Fibroblast of the conjunctiva (primary cell): Measurements from ENCODE around the gene OR2T3.
"Not testable (repeated sequence)": the region's sequence is repeated elsewhere in the genome, so short reads cannot be mapped to it uniquely, and the experiment has no call there.

Experiments used
- DNase-seq: peaks from one replicate; pipeline ENCODE4 v3.0.0-alpha.2; 2010; ENCODE audit warnings: low read depth

The OR2T3 gene

DNA sequence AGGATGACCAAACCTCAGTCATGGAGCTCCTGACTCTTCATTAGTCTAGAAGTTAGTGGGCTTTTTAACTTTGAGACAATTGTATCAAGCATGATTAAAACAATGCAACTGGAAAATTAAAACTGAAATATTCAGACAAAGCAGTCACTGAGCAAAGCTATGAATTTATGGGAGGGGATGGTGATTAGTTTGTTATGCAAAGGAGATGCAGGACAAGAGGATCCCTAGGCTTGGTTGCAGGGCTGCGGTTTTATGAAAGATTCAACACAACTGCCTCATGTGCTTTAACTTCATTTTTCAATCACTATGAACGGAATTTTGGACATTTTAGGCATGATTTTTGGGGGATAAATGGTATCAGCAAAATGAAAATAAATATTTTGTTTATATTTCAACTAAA is 1.0 kb upstream of the OR2T3 start:
- DNase-seq, result not testable (repeated sequence)

DNA sequence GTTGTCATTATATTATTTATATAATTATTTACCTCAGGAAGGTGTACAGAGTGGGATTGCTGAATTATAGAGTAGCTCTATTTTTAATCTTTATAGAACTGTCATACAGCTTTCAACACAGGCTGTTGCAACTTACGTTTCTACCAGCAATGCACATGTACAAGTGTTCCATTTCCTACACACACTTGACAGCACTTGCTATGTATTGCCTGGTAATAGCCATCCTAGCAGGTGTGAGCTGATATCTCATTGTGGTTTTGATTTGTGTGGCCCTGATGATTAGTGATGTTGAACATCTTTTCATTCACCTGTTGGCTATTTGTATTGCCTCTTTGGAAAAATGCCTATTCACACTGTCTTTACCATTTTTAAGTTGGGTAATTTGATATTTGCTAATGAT is 2.5 kb downstream of the OR2T3 start:
- not testable (repeated sequence) for DNase-seq

DNA sequence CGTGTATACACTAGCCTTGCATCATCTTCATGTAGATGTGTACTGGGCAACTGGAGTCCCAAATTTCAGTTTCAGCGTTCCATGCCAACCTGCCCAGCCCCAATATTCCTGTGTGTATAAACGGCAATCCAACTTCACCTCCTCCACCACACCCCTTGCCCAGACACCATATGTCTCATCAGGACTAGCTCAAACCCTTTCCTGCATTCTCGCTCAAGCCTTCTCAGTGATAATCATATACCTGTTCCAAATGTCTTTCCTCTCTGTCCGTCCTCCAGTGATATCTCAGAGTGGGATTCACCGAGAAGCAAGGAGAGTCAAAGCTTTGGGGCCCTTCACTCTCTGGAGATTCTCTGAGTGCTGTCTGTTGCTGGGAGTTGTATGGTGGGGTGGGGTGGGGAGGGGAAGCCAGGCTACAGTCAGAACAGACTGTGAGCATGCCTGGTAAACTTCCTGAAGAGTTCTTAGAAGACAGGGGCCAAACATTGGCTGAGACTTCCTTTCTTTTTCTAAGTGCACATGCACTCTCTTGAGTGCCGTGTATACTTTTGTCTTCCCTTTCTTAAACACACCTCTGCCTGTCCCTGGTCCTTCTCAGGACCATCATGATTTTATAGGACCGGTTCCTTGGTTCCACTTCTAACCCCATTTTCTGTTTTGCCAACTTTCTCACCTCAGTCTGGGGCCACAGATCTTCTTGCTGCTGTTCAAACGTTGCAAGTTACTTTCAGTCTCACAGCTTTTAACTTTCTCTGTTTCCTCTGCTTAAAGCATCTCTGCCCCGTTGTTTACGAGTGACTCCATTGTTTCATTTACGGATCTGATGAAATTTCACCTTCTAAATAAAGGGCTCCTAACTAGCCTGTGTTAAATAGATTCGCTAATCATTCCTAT is 8.8 kb downstream of the OR2T3 start:
- not testable (repeated sequence) for DNase-seq

DNA sequence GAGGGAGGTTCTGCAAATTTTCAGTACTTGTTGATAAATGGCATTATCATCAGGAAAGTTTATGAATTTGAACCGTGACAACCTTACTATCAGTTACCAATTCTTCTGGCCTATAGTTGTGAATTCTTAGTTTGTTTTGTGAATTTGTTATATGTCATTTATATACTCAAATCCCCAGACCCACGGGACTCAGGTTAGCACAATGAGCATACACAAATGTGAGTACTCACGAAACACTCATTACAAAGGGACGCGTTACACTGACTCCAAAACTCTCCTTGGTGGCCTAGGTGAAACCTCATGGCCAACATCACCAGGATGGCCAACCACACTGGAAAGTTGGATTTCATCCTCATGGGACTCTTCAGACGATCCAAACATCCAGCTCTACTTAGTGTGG is 15.1 kb downstream of the OR2T3 start, which contains the start of gene OR2T5:
OR2T5 (plus strand) TSS at position 301 of the 400 bp plus-strand sequence; CDS start at position 301, 0 bp downstream.
- not testable (repeated sequence) for DNase-seq

DNA sequence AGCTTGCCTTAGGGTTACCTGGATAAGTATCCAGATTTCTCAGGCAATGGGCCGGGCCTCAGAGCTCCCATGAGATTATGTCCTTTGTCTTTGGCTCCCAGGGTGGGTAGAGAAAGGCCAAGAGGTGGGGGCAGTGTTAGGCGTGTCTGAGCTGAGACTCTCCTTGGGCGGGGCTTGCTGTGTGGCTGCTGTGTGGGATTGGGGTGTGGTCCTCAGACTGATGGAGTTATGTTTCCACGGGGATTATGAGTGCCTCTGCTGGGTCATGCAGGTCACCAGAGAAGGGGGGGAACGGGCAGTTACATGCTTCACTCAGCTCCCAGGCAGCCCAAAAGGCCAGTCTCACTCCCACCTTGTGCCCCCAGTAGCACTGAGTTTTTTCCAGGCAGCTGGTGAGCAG is 23.5 kb downstream of the OR2T3 start:
- DNase-seq, result not testable (repeated sequence)

DNA sequence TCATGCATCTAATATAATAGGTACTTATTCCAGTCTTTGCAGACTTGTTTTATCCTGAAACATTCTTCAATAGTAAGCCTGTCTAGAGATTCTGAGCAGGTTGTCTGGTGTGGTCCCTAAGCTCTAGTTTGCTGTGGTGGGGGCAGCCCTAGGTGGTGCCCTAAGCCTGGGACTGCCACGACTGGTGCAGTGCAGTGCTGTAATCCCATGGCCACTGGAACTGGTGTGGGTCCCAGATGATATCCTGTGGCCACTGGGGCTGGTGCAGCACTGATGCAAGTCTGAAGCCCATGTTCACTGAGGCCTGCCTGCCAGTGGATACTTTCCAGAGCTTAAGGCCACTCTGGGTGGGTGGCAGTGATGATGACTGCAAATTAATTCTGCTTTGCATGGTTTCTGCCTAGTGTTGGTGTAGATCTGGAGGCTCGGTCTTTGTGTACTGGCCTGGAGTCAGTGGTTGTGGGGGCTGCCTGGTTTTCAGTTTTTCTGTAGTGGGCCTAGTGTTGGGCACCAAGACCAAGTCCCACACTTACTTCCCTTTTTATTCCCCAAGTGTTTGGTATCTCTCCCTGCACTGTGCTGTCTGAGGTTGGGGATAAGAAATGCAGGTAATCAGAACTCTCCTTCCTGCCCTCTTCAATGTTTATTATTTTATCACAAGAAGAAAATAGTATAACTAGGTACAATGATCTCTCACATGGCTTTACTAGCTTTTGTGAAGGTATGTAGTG is 27.3 kb downstream of the OR2T3 start:
- DNase-seq, result not testable (repeated sequence)

DNA sequence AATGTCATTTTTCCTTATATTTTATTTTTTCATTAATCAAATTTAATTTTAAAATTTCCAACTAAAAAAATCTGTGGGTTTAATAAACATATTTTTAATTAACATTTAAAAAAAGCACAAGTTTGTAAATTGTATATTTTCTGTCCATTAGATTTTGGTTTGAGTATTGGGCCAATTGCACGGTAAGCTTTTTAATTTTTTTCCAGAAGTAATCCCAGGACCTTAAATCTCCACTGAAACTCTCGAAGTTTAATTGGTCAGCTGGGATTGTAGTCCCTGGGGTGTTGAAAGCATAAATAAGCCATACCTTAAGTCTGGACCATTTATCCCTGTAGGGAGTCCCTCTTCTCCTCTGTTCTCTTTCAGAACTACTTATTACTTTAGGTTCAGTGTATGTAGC is 34.6 kb downstream of the OR2T3 start, which contains the start of gene OR2G6:
OR2G6 (plus strand) TSS at position 301 of the 400 bp plus-strand sequence. CDS start 13,574 bp downstream, outside the sequence.
- DNase-seq, result not testable (repeated sequence)

DNA sequence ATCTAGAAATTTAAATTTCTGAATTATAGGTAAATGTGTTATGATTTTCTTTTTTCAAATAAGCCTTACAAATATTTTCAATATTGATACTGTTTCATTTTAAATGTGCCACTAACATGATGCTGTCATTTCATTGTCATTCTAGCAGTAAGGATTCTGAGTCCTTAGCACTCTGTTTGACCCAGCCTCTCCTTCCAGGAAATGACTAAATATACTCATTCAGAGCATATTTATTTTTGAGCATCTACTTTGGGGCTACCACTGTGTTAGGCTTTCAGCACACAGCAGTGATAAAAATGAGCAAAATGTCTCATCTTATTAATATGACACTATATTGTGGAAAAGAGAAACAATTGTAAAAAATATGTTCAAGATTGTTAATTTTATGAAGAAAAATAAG is 37.1 kb downstream of the OR2T3 start:
- DNase-seq, result not testable (repeated sequence)

DNA sequence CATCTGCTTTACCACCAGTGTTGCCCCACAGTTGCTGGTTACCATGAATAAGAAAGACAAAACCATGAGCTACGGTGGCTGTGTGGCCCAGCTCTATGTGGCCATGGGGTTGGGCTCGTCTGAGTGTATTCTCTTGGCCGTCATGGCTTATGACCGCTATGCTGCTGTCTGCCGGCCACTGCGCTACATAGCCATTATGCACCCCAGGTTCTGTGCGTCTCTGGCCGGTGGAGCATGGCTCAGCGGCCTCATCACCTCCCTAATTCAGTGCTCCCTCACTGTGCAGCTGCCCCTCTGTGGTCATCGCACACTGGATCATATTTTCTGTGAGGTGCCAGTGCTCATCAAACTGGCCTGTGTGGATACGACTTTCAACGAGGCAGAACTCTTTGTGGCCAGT is 48.7 kb downstream of the OR2T3 start:
- no peak for DNase-seq
